K562 treated with DMSO at 1 percent for 4 hours (cell line): ENCODE measurements around the gene RDH11. TPM values are rescaled to one million over a fixed set of nuclear protein-coding genes. Genes with fewer than 3 reads are reported as not detected.

Experiments
- total RNA-seq: library from RNA; unstranded; fragments of 300-600 nt; gene quantifications from 2 replicates; pipeline ENCODE4 v1.2.3, GENCODE V29; 2022; ENCODE audit not compliant: insufficient read depth

RDH11 gene
- total RNA-seq = 30.4 and 54.0 TPM in 2 replicates

GRCh38 chr14:67695394-67695949 is at the start of gene RDH11:
TSS of gene RDH11 (minus strand) at chr14:67695764. CDS start at chr14:67695703, 61 bp downstream.

GRCh38 chr14:67701492-67701891 is 5.9 kb upstream of the RDH11 start, which contains the start of gene RDH12:
TSS of gene RDH12 (plus strand) at chr14:67701886. CDS start at chr14:67722643, 20,757 bp downstream.

GRCh38 chr14:67674480-67675218 is 20.9 kb downstream of the RDH11 start, which contains the start of gene VTI1B:
TSS of gene VTI1B (minus strand) at chr14:67674632. CDS start at chr14:67674489, 143 bp downstream.

Other genes with a start within 250 kb of the RDH11 start
- not detected in 2 replicates for gene TMEM229B, start 207.0 kb downstream of the RDH11 start, total RNA-seq
- 1.5 and 2.2 TPM in 2 replicates for gene PLEKHH1, start 162.5 kb downstream of the RDH11 start, total RNA-seq
- 26.7 and 44.4 TPM in 2 replicates for gene PIGH, start 95.5 kb downstream of the RDH11 start, total RNA-seq
- 36.8 and 44.2 TPM in 2 replicates for gene ARG2, start 75.8 kb downstream of the RDH11 start, total RNA-seq
- 48.8 and 50.9 TPM in 2 replicates for gene VTI1B, start 21.1 kb downstream of the RDH11 start, total RNA-seq
- gene RDH12, start 6.1 kb upstream of the RDH11 start, total RNA-seq = not detected in 2 replicates
- 5.3 and 6.4 TPM in 2 replicates for gene ZFYVE26, start 120.8 kb upstream of the RDH11 start, total RNA-seq
- gene RAD51B, start 124.0 kb upstream of the RDH11 start, total RNA-seq = 2.3 and 5.5 TPM in 2 replicates